Cortex of kidney (tissue), 1 donor: Measurements from ENCODE around the gene GJB3.

Experiments used
- DNase-seq: peaks from one replicate; lab custom pipeline; 2025; lab: John Stamatoyannopoulos, UW

GJB3 gene

GRCh38 chr1:34825455-34826091 is 44.6 kb downstream of the GJB3 start:
- DNase-seq, result no peak

GRCh38 chr1:34827341-34827941 is 46.4 kb downstream of the GJB3 start:
- no peak for DNase-seq

- DNase-seq, result no peak
These were observed 47.6 kb downstream of the GJB3 start for GRCh38 chr1:34828611-34829010.

- DNase-seq, result no peak
These were observed 48.2 kb downstream of the GJB3 start for GRCh38 chr1:34829250-34829649.

- no peak for DNase-seq
These were observed 50.8 kb downstream of the GJB3 start for GRCh38 chr1:34831721-34832246.

GRCh38 chr1:34833711-34834110 is 52.7 kb downstream of the GJB3 start:
- no peak for DNase-seq
